ENCODE results near the gene IRF4.

The IRF4 gene

DNA sequence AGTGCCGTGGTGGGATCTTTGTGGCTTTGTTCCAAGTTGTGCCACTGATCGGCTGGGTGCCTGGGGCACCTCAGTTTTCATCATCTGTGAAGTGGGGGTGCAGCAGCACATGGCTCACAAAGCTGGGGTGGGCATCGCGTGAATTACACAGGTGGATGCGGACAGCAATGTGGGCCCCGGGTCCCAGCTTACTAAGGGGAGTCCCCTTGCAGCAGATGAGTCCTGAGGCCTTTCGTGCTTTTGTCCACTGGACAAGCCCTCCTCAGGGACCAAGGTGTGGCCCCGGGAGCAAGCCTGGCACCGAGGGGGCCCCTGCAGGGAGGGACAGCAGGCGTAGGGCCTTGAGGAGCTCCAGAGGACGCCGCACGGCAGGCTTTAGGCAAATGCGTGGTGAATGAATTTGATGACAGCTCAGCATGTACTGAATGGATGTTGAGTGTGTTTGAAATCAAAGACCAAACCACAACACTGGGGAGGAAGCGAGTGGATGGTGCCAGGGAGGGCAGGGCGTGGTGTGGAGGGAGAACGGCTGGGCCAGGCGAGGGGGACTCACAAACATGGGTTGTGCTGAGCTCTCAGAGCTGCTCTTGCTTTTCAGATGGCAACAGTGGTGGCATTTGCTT lies 53.2 kb downstream of the IRF4 start:
- no peak for FAIRE-seq

DNA sequence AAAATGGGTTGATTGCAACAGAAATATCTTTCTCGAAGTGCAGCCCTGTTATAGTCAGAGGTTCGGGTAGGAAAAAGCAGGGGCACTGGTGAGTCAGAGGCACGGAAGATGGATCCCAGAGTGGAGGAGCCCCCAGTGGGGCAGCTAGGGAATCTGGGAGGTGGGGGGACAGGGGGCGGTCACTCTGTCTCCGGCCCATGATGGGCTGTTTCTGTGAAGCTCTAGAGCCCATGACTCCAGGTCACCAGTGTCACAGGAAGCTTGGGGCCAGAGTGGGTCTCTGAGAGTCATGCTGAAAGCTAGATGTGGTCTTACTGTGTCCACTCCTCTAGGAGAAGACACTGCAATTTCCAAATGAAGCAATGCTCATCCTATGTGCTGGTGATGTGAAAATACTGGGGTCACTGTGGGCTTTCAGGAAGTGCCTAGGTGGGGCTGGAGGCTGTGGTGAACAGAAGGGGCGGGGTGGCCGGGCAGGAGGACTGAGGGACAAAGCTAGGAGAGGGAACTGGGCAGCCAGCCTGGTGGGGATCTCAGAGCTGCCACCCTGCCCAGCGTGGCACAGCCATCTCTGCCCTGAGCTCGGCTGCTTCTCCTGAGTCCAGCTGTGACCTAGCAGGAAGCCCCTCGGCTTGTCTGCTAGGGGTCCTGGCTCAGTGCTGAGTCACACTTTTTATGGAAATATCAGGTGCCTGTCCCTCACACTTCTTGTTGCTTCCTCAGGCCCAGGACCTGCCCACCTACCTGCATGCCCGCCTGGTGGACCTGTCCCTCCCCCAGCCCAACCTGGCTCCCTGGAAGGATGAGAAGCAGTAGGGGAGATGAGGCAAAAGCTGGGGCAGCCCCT lies 54.2 kb downstream of the IRF4 start:
- FAIRE-seq = no peak

GRCh38 chr6:446418-447366 lies 55.1 kb downstream of the IRF4 start:
- no peak for FAIRE-seq

DNA sequence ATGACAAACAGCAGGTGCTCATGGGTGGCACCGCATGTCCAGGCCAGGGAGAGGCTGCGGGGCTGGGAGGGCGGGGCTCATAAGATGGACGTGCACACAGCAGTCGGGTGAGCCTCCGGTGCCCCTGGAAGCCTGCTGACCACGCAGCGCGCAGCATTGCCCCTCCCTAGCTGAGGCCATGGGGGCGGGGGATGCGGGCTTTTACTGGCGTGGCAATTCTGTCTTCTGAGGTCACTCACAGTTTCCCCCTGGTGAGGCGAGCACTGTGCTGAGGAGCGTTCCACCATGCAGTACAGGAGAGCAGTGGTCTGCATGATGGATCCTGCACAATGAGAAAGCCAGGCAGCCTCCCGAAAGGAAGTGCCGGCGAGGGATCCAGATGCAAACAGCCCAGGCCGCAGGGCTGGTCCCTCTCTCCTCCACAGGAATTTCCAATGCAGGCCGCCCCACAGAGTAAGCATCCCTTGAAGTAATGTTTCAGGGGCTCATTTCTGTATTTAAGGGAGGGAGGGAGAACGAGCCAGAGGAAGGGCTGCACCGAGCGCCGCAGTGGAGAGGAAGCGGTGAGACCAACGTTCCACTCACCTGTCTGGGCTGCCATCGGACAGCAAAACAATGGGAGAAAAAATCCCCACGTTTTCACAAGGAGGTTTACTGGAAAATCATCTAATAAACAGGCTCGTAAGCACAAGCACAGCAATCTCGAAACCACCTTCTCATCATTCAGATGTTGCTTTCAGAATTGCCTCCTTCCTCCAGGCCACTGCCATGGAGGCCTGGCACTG lies 56.0 kb downstream of the IRF4 start:
- FAIRE-seq = no peak

DNA sequence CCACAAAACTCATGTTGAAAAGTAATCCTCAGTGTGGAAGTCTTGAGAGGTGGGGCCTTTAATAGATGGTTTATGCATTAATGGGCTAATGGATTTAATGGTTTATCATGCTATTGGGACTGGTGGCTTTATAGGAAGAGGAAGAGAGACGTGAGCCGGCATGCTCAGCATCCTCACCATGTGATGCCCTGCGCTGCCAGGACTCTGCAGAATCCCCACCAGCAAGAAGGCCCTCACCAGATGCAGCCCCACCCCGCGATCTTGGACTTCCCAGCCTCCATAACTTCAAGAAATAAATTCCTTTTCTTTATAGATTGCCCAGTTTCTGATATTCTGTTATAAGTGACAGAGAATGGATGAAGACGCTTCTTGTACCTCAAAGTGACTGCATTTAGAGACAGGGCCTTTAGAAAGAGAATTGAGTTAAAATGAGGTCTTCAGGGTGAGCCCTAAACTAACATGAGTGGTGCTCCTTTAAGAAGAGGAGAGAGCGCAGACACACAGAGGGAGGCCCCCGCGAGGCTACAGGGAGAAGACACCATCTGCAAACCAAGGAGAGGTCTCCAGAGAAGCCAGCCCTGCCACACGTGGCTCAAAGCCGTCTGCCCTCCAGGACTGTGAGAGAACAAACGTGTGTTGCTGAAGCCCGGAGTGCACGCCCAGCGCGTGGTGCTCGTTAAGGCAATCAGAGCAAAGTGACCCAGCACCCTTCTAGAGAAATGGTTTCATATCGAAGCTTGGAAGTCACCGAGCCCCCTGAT lies 56.9 kb downstream of the IRF4 start:
- FAIRE-seq = no peak

- FAIRE-seq = no peak
Measured at GRCh38 chr6:449057-449430, 57.5 kb downstream of the IRF4 start.

- no peak for FAIRE-seq
Measured at GRCh38 chr6:449486-450419, 58.2 kb downstream of the IRF4 start.

DNA sequence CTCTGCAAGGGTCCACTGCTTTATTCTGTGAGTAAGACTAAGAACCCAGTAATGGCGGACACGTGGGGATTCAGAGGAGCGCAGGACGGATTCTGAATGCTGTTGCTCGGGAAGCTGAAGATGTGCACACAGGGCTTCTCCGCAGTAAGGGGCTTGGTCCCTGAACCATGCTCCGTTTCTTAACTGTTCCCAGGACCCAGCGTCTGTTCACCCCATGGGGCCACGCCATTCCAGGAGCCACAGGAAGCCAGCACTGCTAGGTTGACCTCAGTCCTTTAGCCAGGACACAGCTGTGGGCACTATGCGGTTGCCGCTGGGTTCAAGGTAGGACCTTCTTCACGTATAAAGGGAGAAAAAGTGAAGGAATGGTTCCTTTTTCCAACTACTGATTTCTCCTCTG lies 59.8 kb downstream of the IRF4 start:
- no peak for FAIRE-seq

DNA sequence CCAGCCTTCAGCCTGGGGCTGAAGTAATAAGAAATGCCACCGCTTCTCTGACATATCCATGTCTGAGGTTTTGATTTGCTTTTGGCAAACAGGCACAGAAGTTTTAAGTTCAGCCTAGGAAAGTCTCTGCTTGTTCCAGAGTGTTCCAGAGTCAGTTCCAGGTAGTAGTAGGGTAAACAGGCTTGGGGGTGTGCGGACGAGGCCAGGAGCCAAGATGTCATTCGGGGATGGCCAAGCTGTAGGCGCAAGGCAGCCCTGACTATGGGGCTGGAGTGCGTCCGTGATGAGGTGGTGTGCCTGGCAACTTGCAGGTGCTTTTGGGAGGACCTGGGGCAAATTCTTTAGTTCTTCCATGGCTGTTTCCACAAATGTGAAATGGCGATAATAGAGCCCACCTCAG lies 60.3 kb downstream of the IRF4 start:
- FAIRE-seq = no peak

DNA sequence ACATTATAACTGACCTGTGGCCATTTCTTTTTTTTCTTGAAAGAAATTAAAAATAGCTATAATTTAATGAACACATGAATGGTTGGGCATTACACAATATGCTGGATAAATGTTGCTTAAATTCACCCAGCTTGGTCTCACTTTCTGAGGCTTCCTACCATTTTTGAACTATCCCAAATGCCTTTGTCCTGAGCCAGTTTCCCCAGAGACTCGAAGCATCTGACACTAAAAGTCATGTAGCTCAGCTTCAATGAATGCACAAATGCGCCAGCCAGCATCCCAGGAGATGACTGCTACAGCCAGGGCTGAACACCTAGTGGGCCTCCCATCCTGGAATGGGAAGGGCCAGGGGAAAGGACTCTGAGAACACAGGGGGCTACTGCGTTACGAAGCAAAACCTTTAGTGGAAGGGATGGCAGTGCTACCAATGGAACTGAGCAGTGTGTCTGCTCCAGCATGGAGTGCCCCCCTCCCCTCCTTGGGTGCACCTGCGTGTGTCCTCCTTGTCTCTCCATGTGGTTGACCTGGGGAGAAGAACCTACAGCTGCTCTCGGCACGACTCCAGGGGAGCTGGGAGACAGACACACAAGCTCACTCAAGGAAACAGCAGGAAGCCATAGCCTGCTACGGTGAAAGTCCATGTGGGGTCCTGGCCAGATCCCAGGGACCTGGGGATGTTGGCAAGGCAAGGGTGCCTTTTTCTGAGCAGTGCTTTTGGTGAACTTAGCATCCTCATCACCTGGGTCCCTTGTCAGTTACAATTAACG lies 60.9 kb downstream of the IRF4 start:
- FAIRE-seq = no peak

- no peak for FAIRE-seq
Measured at GRCh38 chr6:453152-453551, 61.6 kb downstream of the IRF4 start.

- no peak for FAIRE-seq
Measured at GRCh38 chr6:454148-454991, 62.8 kb downstream of the IRF4 start.

- FAIRE-seq = no peak
Measured at GRCh38 chr6:455006-455585, 63.5 kb downstream of the IRF4 start.

- no peak for FAIRE-seq
Measured at GRCh38 chr6:455835-456234, 64.3 kb downstream of the IRF4 start.

- FAIRE-seq = no peak
Measured at GRCh38 chr6:456358-456867, 64.9 kb downstream of the IRF4 start.

GRCh38 chr6:456887-457286 lies 65.3 kb downstream of the IRF4 start:
- FAIRE-seq = no peak

Data from TTC549 (cell line).